ENCODE measurements around the gene SBK3. TPM values are rescaled to one million over a fixed set of nuclear protein-coding genes. Genes with fewer than 3 reads are reported as not detected.

The SBK3 gene
- total and polyA plus RNA-seq, 2 of the 8 experiments (the other 6 are each of a cell fraction or from before 2014, with no cell fraction given): 0.76 to 1.5 TPM

GRCh38 chr19:55567708-55568328 is 22.5 kb upstream of the SBK3 start:
- no peak overlapping the region for H2BK5ac ChIP-seq (ENCODE audit: low read depth, low read length)
- no peak overlapping the region for H4K5ac ChIP-seq (ENCODE audit: insufficient read length, low read depth, low read length)
- H2AFZ ChIP-seq (ENCODE audit: low read length): no peak overlapping the region
- H2BK12ac ChIP-seq (ENCODE audit: low read depth, low read length): no peak overlapping the region
- POLR2A ChIA-PET (ENCODE audit: partially characterized antibody): interaction anchor here (0.8 kb wide), 1 partner anchor 18 kb away, joined by 3 read pairs; no protein-coding TSS in a partner anchor
- no peak overlapping the region for H3K18ac ChIP-seq (ENCODE audit: extremely low read depth, low read length)
- no peak overlapping the region for H2BK20ac ChIP-seq (ENCODE audit: low read length)
- no peaks in the 10 kb centered on the region for H3K79me1 ChIP-seq (ENCODE audit: low read depth, low read length)
- H4K8ac ChIP-seq (ENCODE audit: extremely low read depth, insufficient read depth, low read length): no peak overlapping the region
- no peak overlapping the region for H3K14ac ChIP-seq (ENCODE audit: insufficient read length)
- H4K91ac ChIP-seq (replicated peaks; ENCODE audit: insufficient read length, low read length): no peak overlapping the region
- H2AK5ac ChIP-seq (ENCODE audit: low read depth, low read length): no peak overlapping the region
- no peak overlapping the region for H2BK15ac ChIP-seq (ENCODE audit: low read length)
- no peak for FAIRE-seq
- H3K4me2 ChIP-seq (ENCODE audit: insufficient read depth in 1 of 2, low read depth in 2 of 2, low read length in 2 of 2): no peak overlapping the region
- no peak overlapping the region for H3K4me3 ChIP-seq (ENCODE audit: extremely low read depth in 1 of 4, insufficient read depth in 2 of 4, low read depth in 3 of 4, low read length in 4 of 4)
- no peaks in the 10 kb centered on the region for H3K27me3 ChIP-seq (replicated peaks in 1 of 4; ENCODE audit: control insufficient read depth in 3 of 4, extremely low read depth in 1 of 4, insufficient read depth in 3 of 4, low read length in 3 of 4)
- CTCF ChIA-PET (ENCODE audit: partially characterized antibody): no interaction called here
- H3K36me3 ChIP-seq (ENCODE audit: control insufficient read depth in 2 of 4, insufficient read depth in 4 of 4, low read length in 3 of 4): no peaks in the 10 kb centered on the region
- no peak overlapping the region for H3K9ac ChIP-seq (replicated peaks in 1 of 4; ENCODE audit: extremely low read depth in 1 of 4, low read depth in 3 of 4, low read length in 3 of 4)
- no peaks in the 10 kb centered on the region for H3K79me2 ChIP-seq (ENCODE audit: control insufficient read depth in 1 of 2, insufficient read depth in 2 of 2, low read length in 2 of 2)
- H4K20me1 ChIP-seq (replicated peaks in 1 of 2; ENCODE audit: control insufficient read depth in 1 of 2, insufficient read depth in 2 of 2, low read length in 2 of 2): peaks cover 0 to 4% of the 10 kb centered on the region in 2 experiments
- no peak overlapping the region for H2BK120ac ChIP-seq (replicated peaks; ENCODE audit: low read depth, low read length)
- H3K9me3 ChIP-seq (ENCODE audit: insufficient read depth in 2 of 2, low read depth in 1 of 2, low read length in 1 of 2): no peaks in the 10 kb centered on the region
- H3K4ac ChIP-seq (replicated peaks; ENCODE audit: insufficient read length, low read depth, low read length): no peak overlapping the region
- no peak overlapping the region for H3K23ac ChIP-seq (ENCODE audit: insufficient read length)
- H3K56ac ChIP-seq (replicated peaks; ENCODE audit: insufficient read length, low read depth, low read length): peak overlapping the region; percentile 83
- no peaks in the 10 kb centered on the region for H3K4me1 ChIP-seq (replicated peaks in 1 of 4; ENCODE audit: control insufficient read depth in 3 of 4, insufficient read depth in 4 of 4, low read length in 3 of 4)
- no peak overlapping the region for H3K27ac ChIP-seq (ENCODE audit: low read depth, low read length)
- H3K23me2 ChIP-seq (ENCODE audit: low read depth, low read length): peaks cover 8% of the 10 kb centered on the region; the same call in 1 of the 2 replicates
- DNase-seq (ENCODE audit: low read depth in 1 of 2, low spot score in 2 of 2): no peak
- TF ChIP-seq, protein P1, sequence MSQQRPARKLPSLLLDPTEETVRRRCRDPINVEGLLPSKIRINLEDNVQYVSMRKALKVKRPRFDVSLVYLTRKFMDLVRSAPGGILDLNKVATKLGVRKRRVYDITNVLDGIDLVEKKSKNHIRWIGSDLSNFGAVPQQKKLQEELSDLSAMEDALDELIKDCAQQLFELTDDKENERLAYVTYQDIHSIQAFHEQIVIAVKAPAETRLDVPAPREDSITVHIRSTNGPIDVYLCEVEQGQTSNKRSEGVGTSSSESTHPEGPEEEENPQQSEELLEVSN (IDR thresholded peaks at IDR 0.05): no peak
- no peak for TF ChIP-seq RNF2 (IDR thresholded peaks at IDR 0.05; ENCODE audit: borderline replicate concordance, low read depth, low read length, missing control alignments, poor library complexity, severe bottlenecking)
